OCI-LY7 (cell line): ENCODE data around the gene SH2D6. TPM values are rescaled to one million over a fixed set of nuclear protein-coding genes. Genes with fewer than 3 reads are reported as not detected.

ENCODE experiments used
- BruUV-seq: library from RNA; stranded (reverse); fragments of 400-500 nt; replicated peaks from 2 replicates; lab custom pipeline; 2021; lab: Mats Ljungman, UMichigan
- CTCF ChIA-PET: fragments of 300-600 bp; sonication (Branson Sonifier 250); formaldehyde crosslinking; loops from one replicate; lab custom pipeline; 2022; ENCODE audit warnings: antibody characterized with exemption; ENCODE audit not compliant: unreplicated experiment; lab: Charles Lee
- POLR2A ChIA-PET: fragments of 300-600 bp; sonication (Branson Sonifier 250); formaldehyde crosslinking; loops from one replicate; lab custom pipeline; 2022; ENCODE audit warnings: antibody characterized with exemption; lab: Charles Lee
- DNase-seq: peaks from one replicate; pipeline ENCODE4 v3.0.0-alpha.2; 2015; ENCODE audit warnings: low spot score
- H2AFZ ChIP-seq: fragments of 200-600 bp; sonication (generic), shearing (Covaris generic); 2 replicates; pipeline ENCODE4 v1.6.1; 2014; ENCODE audit warnings: mild to moderate bottlenecking, antibody characterized with exemption, low read length, moderate library complexity
- H3K27ac ChIP-seq: fragments of 200-600 bp; sonication (generic); 2 replicates; pipeline ENCODE4 v1.5.1; 2014; ENCODE audit warnings: mixed run types, low read depth, mild to moderate bottlenecking, moderate library complexity, low read length, inconsistent platforms; ENCODE audit not compliant: poor library complexity, severe bottlenecking
- H3K36me3 ChIP-seq: fragments of 200-600 bp; sonication (generic); 2 replicates; pipeline ENCODE4 v1.6.1; 2014; ENCODE audit warnings: mild to moderate bottlenecking, antibody characterized with exemption, low read length, moderate library complexity, mixed read lengths; ENCODE audit not compliant: insufficient read depth
- H3K4me1 ChIP-seq: fragments of 200-600 bp; sonication (generic); 2 replicates; pipeline ENCODE4 v1.5.1; 2014; ENCODE audit warnings: mild to moderate bottlenecking, low read length; ENCODE audit not compliant: insufficient read depth, poor library complexity, severe bottlenecking
- H3K4me2 ChIP-seq: fragments of 200-600 bp; sonication (generic); 2 replicates; pipeline ENCODE4 v1.6.1; 2014; ENCODE audit warnings: mild to moderate bottlenecking, low read length
- H3K4me3 ChIP-seq: fragments of 200-600 bp; sonication (generic); 2 replicates; pipeline ENCODE4 v1.5.1; 2014; ENCODE audit warnings: mild to moderate bottlenecking, low read depth, low read length; ENCODE audit not compliant: poor library complexity, severe bottlenecking
- H3K79me2 ChIP-seq: fragments of 200-600 bp; sonication (generic); 2 replicates; pipeline ENCODE4 v1.6.1; 2016; ENCODE audit warnings: low read depth, mild to moderate bottlenecking, low read length, moderate library complexity, mixed read lengths; ENCODE audit not compliant: insufficient read depth
- H3K9me2 ChIP-seq: fragments of 200-600 bp; sonication (generic); 2 replicates; pipeline ENCODE4 v1.6.1; 2016; ENCODE audit warnings: mild to moderate bottlenecking, low read length, mixed read lengths; ENCODE audit not compliant: insufficient read depth
- H3K9me3 ChIP-seq: fragments of 200-600 bp; sonication (generic); 2 replicates; pipeline ENCODE4 v1.6.1; 2014; ENCODE audit warnings: mild to moderate bottlenecking, mixed run types, low read length, mixed read lengths
- H4K20me1 ChIP-seq: fragments of 200-600 bp; sonication (generic); 2 replicates; pipeline ENCODE4 v1.6.1; 2014; ENCODE audit warnings: mild to moderate bottlenecking, antibody characterized with exemption, low read length, moderate library complexity, mixed read lengths; ENCODE audit not compliant: insufficient read depth
- CTCF ChIP-seq: fragments of 200-600 bp; sonication (generic); conservative IDR thresholded peaks from 2 replicates; pipeline ENCODE4 v1.5.1; 2014; ENCODE audit warnings: mild to moderate bottlenecking, antibody characterized with exemption, low read length, moderate library complexity, mixed read lengths
- EZH2phosphoT487 ChIP-seq: fragments of 200-600 bp; sonication (generic); IDR thresholded peaks from 2 replicates; pipeline ENCODE4 v1.6.1; 2018; ENCODE audit warnings: low read depth, borderline replicate concordance, mild to moderate bottlenecking, mixed run types, antibody characterized with exemption, low read length, moderate library complexity, mixed read lengths
- intact Hi-C: fragments of 100-400 bp; cut with micrococcal nuclease; formaldehyde crosslinking; loops from one replicate; pipeline ENCODE4 v1.10.0; 2022; ENCODE audit not compliant: unreplicated experiment
- total RNA-seq, 2 experiments: library from RNA; depleted of rRNA in 1 of 2; stranded (reverse); fragments of >200 nt in 1 of 2; shearing (Covaris generic) in 1 of 2; gene quantifications; 2 replicates each; pipeline ENCODE4 v1.2.3, GENCODE V29; 2014 to 2022

SH2D6 gene
- total RNA-seq, 2 experiments from 2014 or later, result 0.35 to 2.6 TPM

- DNase-seq, result no peak
- no peak overlapping the region for H2AFZ ChIP-seq
- no peaks in the 10 kb centered on the region for H3K79me2 ChIP-seq
- peaks cover 3% of the 10 kb centered on the region for H3K4me1 ChIP-seq
- no peaks in the 10 kb centered on the region for H3K9me2 ChIP-seq
- no peaks in the 10 kb centered on the region for H3K36me3 ChIP-seq
- no peaks in the 10 kb centered on the region for H3K9me3 ChIP-seq
- no peaks in the 10 kb centered on the region for H4K20me1 ChIP-seq
- no peak overlapping the region for H3K4me3 ChIP-seq
- no TSS peak for BruUV-seq
- H3K4me2 ChIP-seq, result no peak overlapping the region
- H3K27ac ChIP-seq, result no peak overlapping the region
- ChIA-PET CTCF (no interaction called here), POLR2A (no interaction called here)
- intact Hi-C loops, result no loop called here
- no peak for TF ChIP-seq EZH2phosphoT487
- TF ChIP-seq CTCF, result no peak
Measured at GRCh38 chr2:85430752-85431569, 12.4 kb downstream of the SH2D6 start.

- POLR2A ChIA-PET, result interaction anchor here (0.7 to 0.9 kb wide), 2 partner anchors 14 to 124 kb away, joined by 3 read pairs; no protein-coding TSS in a partner anchor
- Histone ChIP-seq H2AFZ (no peak overlapping the region), H3K36me3 (no peaks in the 10 kb centered on the region), H3K4me1 (peaks cover 4% of the 10 kb centered on the region), H3K9me3 (no peaks in the 10 kb centered on the region), H3K4me3 (no peak overlapping the region), H3K27ac (no peak overlapping the region), H3K79me2 (no peaks in the 10 kb centered on the region), H4K20me1 (no peaks in the 10 kb centered on the region), H3K4me2 (no peak overlapping the region), H3K9me2 (no peaks in the 10 kb centered on the region)
- TF ChIP-seq EZH2phosphoT487 (no peak), CTCF (no peak)
- DNase-seq, result no peak
- CTCF ChIA-PET, result no interaction called here
- intact Hi-C loops, result no loop called here
- no TSS peak for BruUV-seq
Measured at GRCh38 chr2:85431570-85432205, 13.2 kb downstream of the SH2D6 start.
